Cortex of kidney (tissue), 1 donor: ENCODE results near the gene DLK2.

Source experiments
- DNase-seq: peaks from one replicate; lab custom pipeline; 2025; lab: John Stamatoyannopoulos, UW

The DLK2 gene

GRCh38 chr6:43453831-43454230 lies 1.5 kb downstream of the DLK2 start:
- no peak for DNase-seq

GRCh38 chr6:43452896-43453295 lies 2.5 kb downstream of the DLK2 start:
- DNase-seq, result no peak

GRCh38 chr6:43451939-43452338 lies 3.4 kb downstream of the DLK2 start:
- DNase-seq, result no peak

GRCh38 chr6:43451348-43451747 lies 4.0 kb downstream of the DLK2 start:
- DNase-seq, result no peak

- no peak for DNase-seq
These were observed 4.6 kb downstream of the DLK2 start for GRCh38 chr6:43450699-43451131.

GRCh38 chr6:43448916-43449315 lies 6.4 kb downstream of the DLK2 start:
- DNase-seq, result no peak

- no peak for DNase-seq
These were observed 7.7 kb downstream of the DLK2 start for GRCh38 chr6:43447604-43448003.

GRCh38 chr6:43445576-43445975 lies 9.8 kb downstream of the DLK2 start:
- DNase-seq, result no peak

GRCh38 chr6:43444582-43444981 lies 10.8 kb downstream of the DLK2 start:
- DNase-seq, result no peak

- no peak for DNase-seq
These were observed 11.3 kb downstream of the DLK2 start for GRCh38 chr6:43444036-43444435.

GRCh38 chr6:43442935-43443334 lies 12.4 kb downstream of the DLK2 start:
- DNase-seq, result no peak

- DNase-seq, result no peak
These were observed 17.6 kb downstream of the DLK2 start for GRCh38 chr6:43437700-43438099.

- DNase-seq, result no peak
These were observed 18.6 kb downstream of the DLK2 start for GRCh38 chr6:43436577-43437282.

- DNase-seq, result no peak
These were observed 19.5 kb downstream of the DLK2 start for GRCh38 chr6:43435682-43436437.

GRCh38 chr6:43434943-43435342 lies 20.4 kb downstream of the DLK2 start:
- DNase-seq, result no peak

GRCh38 chr6:43434001-43434840 lies 21.1 kb downstream of the DLK2 start:
- no peak for DNase-seq

- no peak for DNase-seq
These were observed 22.2 kb downstream of the DLK2 start for GRCh38 chr6:43433148-43433547.

GRCh38 chr6:43432009-43432945 lies 23.1 kb downstream of the DLK2 start:
- no peak for DNase-seq

GRCh38 chr6:43428874-43429273 lies 26.5 kb downstream of the DLK2 start:
- DNase-seq, result no peak

GRCh38 chr6:43428112-43428570 lies 27.2 kb downstream of the DLK2 start:
- no peak for DNase-seq

- DNase-seq, result no peak
These were observed 27.8 kb downstream of the DLK2 start, which contains the start of gene ABCC10 for GRCh38 chr6:43427406-43428111. TSS of gene ABCC10 (plus strand) at chr6:43427541. CDS start at chr6:43427979, 438 bp downstream.
